ENCODE measurements around the gene PTPRG. TPM values are rescaled to one million over a fixed set of nuclear protein-coding genes. Genes with fewer than 3 reads are reported as not detected.

PTPRG gene
- total RNA-seq, 2 experiments from 2014 or later = 0.13 to 0.70 TPM

GRCh38 chr3:61761694-61762430, 200.5 kb downstream of the PTPRG start:
- Histone ChIP-seq H3K36me3 (ENCODE audit: insufficient read depth, low read length) (no peaks in the 10 kb centered on the region), H3K9me2 (ENCODE audit: insufficient read depth, low read length) (no peaks in the 10 kb centered on the region), H3K27ac (ENCODE audit: low read depth, low read length, poor library complexity, severe bottlenecking) (no peak overlapping the region), H3K9me3 (ENCODE audit: low read length) (no peaks in the 10 kb centered on the region), H3K4me1 (ENCODE audit: insufficient read depth, low read length, poor library complexity, severe bottlenecking) (no peaks in the 10 kb centered on the region), H3K4me3 (ENCODE audit: low read depth, low read length, poor library complexity, severe bottlenecking) (no peak overlapping the region), H3K79me2 (ENCODE audit: insufficient read depth, low read depth, low read length) (no peaks in the 10 kb centered on the region), H4K20me1 (ENCODE audit: insufficient read depth, low read length) (no peaks in the 10 kb centered on the region), H2AFZ (ENCODE audit: low read length) (no peak overlapping the region), H3K4me2 (ENCODE audit: low read length) (no peak overlapping the region)
- BruUV-seq (replicated peaks) = no TSS peak
- DNase-seq (ENCODE audit: low spot score) = no peak
- ChIA-PET POLR2A (no interaction called here), CTCF (ENCODE audit: unreplicated experiment) (no interaction called here)
- no peak for TF ChIP-seq EZH2phosphoT487 (IDR thresholded peaks at IDR 0.05; ENCODE audit: borderline replicate concordance, low read depth, low read length)
- TF ChIP-seq, protein P1, sequence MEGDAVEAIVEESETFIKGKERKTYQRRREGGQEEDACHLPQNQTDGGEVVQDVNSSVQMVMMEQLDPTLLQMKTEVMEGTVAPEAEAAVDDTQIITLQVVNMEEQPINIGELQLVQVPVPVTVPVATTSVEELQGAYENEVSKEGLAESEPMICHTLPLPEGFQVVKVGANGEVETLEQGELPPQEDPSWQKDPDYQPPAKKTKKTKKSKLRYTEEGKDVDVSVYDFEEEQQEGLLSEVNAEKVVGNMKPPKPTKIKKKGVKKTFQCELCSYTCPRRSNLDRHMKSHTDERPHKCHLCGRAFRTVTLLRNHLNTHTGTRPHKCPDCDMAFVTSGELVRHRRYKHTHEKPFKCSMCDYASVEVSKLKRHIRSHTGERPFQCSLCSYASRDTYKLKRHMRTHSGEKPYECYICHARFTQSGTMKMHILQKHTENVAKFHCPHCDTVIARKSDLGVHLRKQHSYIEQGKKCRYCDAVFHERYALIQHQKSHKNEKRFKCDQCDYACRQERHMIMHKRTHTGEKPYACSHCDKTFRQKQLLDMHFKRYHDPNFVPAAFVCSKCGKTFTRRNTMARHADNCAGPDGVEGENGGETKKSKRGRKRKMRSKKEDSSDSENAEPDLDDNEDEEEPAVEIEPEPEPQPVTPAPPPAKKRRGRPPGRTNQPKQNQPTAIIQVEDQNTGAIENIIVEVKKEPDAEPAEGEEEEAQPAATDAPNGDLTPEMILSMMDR (conservative IDR thresholded peaks at IDR 0.05; ENCODE audit: low read length) = no peak
- intact Hi-C loops (cut with micrococcal nuclease; ENCODE audit: unreplicated experiment) = no loop called here

DNA sequence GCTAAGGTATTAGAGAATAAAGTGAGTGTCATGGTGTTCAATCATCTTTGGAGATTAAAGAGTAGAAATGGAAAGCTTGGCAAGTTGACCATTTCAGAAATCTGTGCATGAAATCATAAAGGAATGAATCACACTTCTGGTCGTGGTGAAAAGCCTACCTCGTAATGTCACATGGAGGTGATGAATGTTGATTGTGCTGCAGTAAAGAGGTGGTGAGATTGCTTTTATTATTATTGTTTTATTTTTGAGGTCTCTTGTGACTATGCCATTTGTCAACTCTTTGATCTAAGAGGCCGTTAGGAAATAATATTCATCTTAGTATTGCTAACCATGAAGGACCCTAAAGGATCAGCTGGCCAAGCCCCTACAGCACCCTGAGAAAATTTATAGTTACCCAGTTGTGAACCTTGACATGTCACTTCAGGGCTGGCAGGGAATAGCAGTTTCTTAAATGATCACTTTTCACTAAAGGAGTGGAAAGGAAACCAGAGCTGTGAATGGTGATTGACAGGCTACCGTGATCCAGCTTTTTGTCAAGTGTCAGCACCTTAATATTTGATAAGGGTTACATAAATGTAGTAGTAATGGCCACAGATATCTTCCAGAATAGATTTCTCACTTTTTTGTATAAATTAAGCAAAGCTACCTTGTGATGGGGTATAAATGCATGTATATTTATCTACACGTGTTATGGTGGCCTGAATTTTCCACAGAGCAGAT, 203.9 kb downstream of the PTPRG start:
- intact Hi-C loops (cut with micrococcal nuclease; ENCODE audit: unreplicated experiment) = no loop called here
- H3K79me2 ChIP-seq (ENCODE audit: insufficient read depth, low read depth, low read length) = no peaks in the 10 kb centered on the region
- TF ChIP-seq EZH2phosphoT487 (IDR thresholded peaks at IDR 0.05; ENCODE audit: borderline replicate concordance, low read depth, low read length) = no peak
- TF ChIP-seq, protein P1 (conservative IDR thresholded peaks at IDR 0.05; ENCODE audit: low read length) = no peak
- BruUV-seq (replicated peaks) = no TSS peak
- POLR2A ChIA-PET = interaction anchor here (1.2 kb wide), 1 partner anchor 148 kb away, joined by 3 read pairs; no protein-coding TSS in a partner anchor
- no peaks in the 10 kb centered on the region for H3K36me3 ChIP-seq (ENCODE audit: insufficient read depth, low read length)
- H3K9me3 ChIP-seq (ENCODE audit: low read length) = no peaks in the 10 kb centered on the region
- no peaks in the 10 kb centered on the region for H3K9me2 ChIP-seq (ENCODE audit: insufficient read depth, low read length)
- no peaks in the 10 kb centered on the region for H3K4me1 ChIP-seq (ENCODE audit: insufficient read depth, low read length, poor library complexity, severe bottlenecking)
- H3K27ac ChIP-seq (ENCODE audit: low read depth, low read length, poor library complexity, severe bottlenecking) = no peak overlapping the region
- H4K20me1 ChIP-seq (ENCODE audit: insufficient read depth, low read length) = no peaks in the 10 kb centered on the region
- H3K4me2 ChIP-seq (ENCODE audit: low read length) = no peak overlapping the region
- H2AFZ ChIP-seq (ENCODE audit: low read length) = no peak overlapping the region
- H3K4me3 ChIP-seq (ENCODE audit: low read depth, low read length, poor library complexity, severe bottlenecking) = no peak overlapping the region
- CTCF ChIA-PET (ENCODE audit: unreplicated experiment) = no interaction called here
- DNase-seq (ENCODE audit: low spot score) = no peak
